Measurements from ENCODE around the gene OTC. TPM values are rescaled to one million over a fixed set of nuclear protein-coding genes. Genes with fewer than 3 reads are reported as not detected.

OTC gene
- total and polyA plus RNA-seq, 2 donors, result 0.05 to 0.11 TPM

DNA sequence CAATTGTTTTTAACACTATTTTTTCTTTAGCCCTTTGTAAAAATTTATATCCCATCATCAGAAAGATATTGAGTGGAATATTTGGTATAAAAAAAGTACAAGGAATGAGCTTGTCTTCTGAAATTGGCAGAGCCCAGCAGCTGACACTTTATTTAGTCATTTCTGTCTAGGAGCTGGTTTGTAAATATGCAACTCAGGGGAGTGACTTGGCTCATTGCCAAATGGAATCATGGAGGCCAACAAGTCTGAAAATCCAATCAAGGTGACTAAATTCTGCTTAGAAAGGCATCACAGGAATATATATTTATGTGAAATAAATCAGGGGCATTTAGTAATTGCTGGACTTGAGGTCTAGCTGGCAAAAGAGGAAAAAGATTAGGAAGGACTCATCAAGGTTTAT, 74.4 kb downstream of the OTC start:
- H3K27me3 ChIP-seq (ENCODE audit: control insufficient read depth in 2 of 2, insufficient read depth in 1 of 2, low read length in 1 of 2), result no peaks in the 10 kb centered on the region
- H3K4me3 ChIP-seq (ENCODE audit: low read length in 2 of 2), result no peak overlapping the region
- DNase-seq (ENCODE audit: low read depth in 6 of 9, low spot score in 9 of 9), result no peak
- no peaks in the 10 kb centered on the region for H3K9me3 ChIP-seq (ENCODE audit: control insufficient read depth in 2 of 2, insufficient read depth in 1 of 2, low read length in 1 of 2)
- H3K27ac ChIP-seq (ENCODE audit: low read depth in 1 of 2, low read length in 1 of 2), result no peak overlapping the region
- H3K36me3 ChIP-seq (ENCODE audit: control insufficient read depth in 2 of 2, insufficient read depth in 2 of 2, low read length in 1 of 2), result no peaks in the 10 kb centered on the region
- H3K4me1 ChIP-seq (ENCODE audit: control insufficient read depth in 2 of 2, insufficient read depth in 2 of 2, low read length in 2 of 2), result no peaks in the 10 kb centered on the region

DNA sequence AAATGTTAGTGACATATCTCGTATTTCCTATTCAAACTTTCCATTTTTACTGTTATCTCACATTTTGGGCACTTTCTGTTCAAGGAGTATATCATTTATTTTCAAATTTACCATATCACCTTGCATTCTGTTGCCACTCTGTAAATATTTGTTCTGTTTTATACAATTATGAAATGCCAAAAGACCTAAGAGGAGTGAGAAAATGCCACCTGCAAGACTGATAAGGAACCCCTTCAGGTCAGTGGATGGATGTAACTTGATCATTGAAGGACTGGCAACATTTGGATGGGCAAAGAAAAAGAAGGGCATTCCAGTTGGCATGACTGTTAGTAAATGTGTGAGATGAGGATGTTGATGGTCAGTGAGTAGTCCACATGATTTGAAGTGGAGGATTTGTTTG, 79.1 kb downstream of the OTC start:
- no peak for DNase-seq (ENCODE audit: low read depth in 6 of 9, low spot score in 9 of 9)
- Histone ChIP-seq H3K4me1 (ENCODE audit: control insufficient read depth in 2 of 2, insufficient read depth in 2 of 2, low read length in 2 of 2) (no peaks in the 10 kb centered on the region), H3K36me3 (ENCODE audit: control insufficient read depth in 2 of 2, insufficient read depth in 2 of 2, low read length in 1 of 2) (no peaks in the 10 kb centered on the region), H3K9me3 (ENCODE audit: control insufficient read depth in 2 of 2, insufficient read depth in 1 of 2, low read length in 1 of 2) (no peaks in the 10 kb centered on the region), H3K27ac (ENCODE audit: low read depth in 1 of 2, low read length in 1 of 2) (no peak overlapping the region), H3K27me3 (ENCODE audit: control insufficient read depth in 2 of 2, insufficient read depth in 1 of 2, low read length in 1 of 2) (no peaks in the 10 kb centered on the region), H3K4me3 (ENCODE audit: low read length in 2 of 2) (no peak overlapping the region)
- WGBS, result 98% methylated on average over 1 of the region's 1 CpG

DNA sequence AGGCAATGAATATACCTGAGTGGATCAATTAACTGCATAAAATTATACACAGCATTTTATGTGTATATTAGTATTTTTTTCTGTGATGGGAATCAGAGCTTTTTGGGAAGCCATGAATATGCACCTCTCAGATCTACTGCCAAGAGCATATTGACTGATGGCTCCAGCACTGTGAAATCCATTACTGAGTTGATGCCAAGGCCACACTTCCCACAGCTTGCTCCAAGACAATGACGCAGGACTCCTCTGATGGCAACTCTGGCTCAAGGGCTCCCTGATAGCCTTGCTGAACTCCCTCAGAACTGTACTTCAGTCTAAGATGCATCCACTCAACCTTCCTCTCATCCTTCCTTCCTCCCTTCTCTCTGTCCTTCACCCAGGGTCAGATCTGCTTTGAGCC, 82.7 kb downstream of the OTC start:
- no peaks in the 10 kb centered on the region for H3K27me3 ChIP-seq (ENCODE audit: control insufficient read depth in 2 of 2, insufficient read depth in 1 of 2, low read length in 1 of 2)
- no peaks in the 10 kb centered on the region for H3K4me1 ChIP-seq (ENCODE audit: control insufficient read depth in 2 of 2, insufficient read depth in 2 of 2, low read length in 2 of 2)
- H3K4me3 ChIP-seq (ENCODE audit: low read length in 2 of 2), result no peak overlapping the region
- DNase-seq (ENCODE audit: low read depth in 6 of 9, low spot score in 9 of 9), result no peak
- WGBS, result 92% methylated on average over 1 of the region's 1 CpG
- H3K36me3 ChIP-seq (ENCODE audit: control insufficient read depth in 2 of 2, insufficient read depth in 2 of 2, low read length in 1 of 2), result no peaks in the 10 kb centered on the region
- H3K9me3 ChIP-seq (ENCODE audit: control insufficient read depth in 2 of 2, insufficient read depth in 1 of 2, low read length in 1 of 2), result no peaks in the 10 kb centered on the region
- no peak overlapping the region for H3K27ac ChIP-seq (ENCODE audit: low read depth in 1 of 2, low read length in 1 of 2)

DNA sequence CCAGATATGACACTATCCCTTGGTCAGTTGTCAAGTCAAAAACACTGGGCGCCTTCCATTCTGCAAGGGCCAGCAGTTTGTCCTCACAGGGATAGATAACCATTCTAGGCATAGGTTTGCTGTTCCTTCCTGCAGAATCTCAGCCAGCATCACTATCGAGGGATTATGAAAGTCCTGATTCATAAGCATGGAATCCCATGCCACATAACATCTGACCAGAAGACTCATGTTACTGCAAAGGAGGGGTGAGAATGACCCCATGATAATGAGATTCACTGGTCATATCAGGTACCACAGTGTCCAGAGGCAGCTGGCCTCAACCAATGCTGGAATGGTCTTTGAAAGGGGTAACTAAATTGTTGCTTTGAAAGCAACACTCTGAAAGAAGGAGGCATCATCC, 84.7 kb downstream of the OTC start:
- no peak overlapping the region for H3K27ac ChIP-seq (ENCODE audit: low read depth in 1 of 2, low read length in 1 of 2)
- no peaks in the 10 kb centered on the region for H3K4me1 ChIP-seq (ENCODE audit: control insufficient read depth in 2 of 2, insufficient read depth in 2 of 2, low read length in 2 of 2)
- H3K9me3 ChIP-seq (ENCODE audit: control insufficient read depth in 2 of 2, insufficient read depth in 1 of 2, low read length in 1 of 2), result no peaks in the 10 kb centered on the region
- 99% methylated on average over 2 of the region's 2 CpGs for WGBS
- no peaks in the 10 kb centered on the region for H3K36me3 ChIP-seq (ENCODE audit: control insufficient read depth in 2 of 2, insufficient read depth in 2 of 2, low read length in 1 of 2)
- no peak overlapping the region for H3K4me3 ChIP-seq (ENCODE audit: low read length in 2 of 2)
- H3K27me3 ChIP-seq (ENCODE audit: control insufficient read depth in 2 of 2, insufficient read depth in 1 of 2, low read length in 1 of 2), result no peaks in the 10 kb centered on the region
- DNase-seq (ENCODE audit: low read depth in 6 of 9, low spot score in 9 of 9), result no peak

DNA sequence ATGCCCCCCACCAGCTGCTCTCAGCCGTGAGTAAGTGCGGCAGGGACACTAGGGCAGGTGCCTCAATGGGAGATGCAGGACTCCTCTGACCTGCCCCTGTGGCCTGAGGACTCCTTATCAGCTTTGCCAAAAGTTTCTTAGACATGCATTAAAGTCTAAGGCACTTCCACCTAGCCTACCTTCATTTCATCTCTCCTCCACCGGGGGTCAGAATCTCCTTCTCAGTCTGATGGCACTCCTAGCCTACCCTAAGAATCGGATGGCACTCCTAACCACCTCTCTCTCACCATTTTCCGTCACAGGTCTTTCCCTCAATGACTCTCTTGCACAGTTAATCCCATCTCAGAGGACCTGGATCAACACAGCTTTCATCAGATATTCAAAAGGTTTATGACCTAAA, 85.9 kb downstream of the OTC start:
- 73% methylated on average over 5 of the region's 5 CpGs for WGBS

DNA sequence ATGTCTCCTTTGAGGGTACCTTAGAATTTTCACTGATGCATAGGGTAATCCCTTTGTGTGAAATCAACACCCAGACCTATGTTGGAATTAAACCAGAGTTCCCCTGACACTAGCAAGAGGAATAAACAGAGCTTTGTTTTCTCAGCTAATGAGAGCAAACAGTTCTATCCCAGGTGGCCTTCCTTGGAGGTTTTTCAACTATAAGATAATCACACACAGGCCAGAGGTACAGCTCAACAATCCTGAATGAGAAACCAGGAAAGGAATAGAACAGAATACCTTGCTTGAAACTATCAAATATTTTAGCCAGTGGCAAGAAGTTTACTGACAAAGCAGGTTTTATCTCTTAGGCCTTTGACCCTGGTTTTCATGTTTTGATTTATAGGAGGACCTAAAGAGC, 100.2 kb downstream of the OTC start:
- H3K27ac ChIP-seq (ENCODE audit: low read depth in 1 of 2, low read length in 1 of 2), result no peak overlapping the region
- no peaks in the 10 kb centered on the region for H3K9me3 ChIP-seq (ENCODE audit: control insufficient read depth in 2 of 2, insufficient read depth in 1 of 2, low read length in 1 of 2)
- H3K27me3 ChIP-seq (ENCODE audit: control insufficient read depth in 2 of 2, insufficient read depth in 1 of 2, low read length in 1 of 2), result no peaks in the 10 kb centered on the region
- H3K36me3 ChIP-seq (ENCODE audit: control insufficient read depth in 2 of 2, insufficient read depth in 2 of 2, low read length in 1 of 2), result no peaks in the 10 kb centered on the region
- H3K4me3 ChIP-seq (ENCODE audit: low read length in 2 of 2), result no peak overlapping the region
- no peak for DNase-seq (ENCODE audit: low read depth in 6 of 9, low spot score in 9 of 9)
- no peaks in the 10 kb centered on the region for H3K4me1 ChIP-seq (ENCODE audit: control insufficient read depth in 2 of 2, insufficient read depth in 2 of 2, low read length in 2 of 2)

More for the DNA sequence above, 85.9 kb downstream of the OTC start:
- H3K4me1 ChIP-seq (ENCODE audit: control insufficient read depth in 2 of 2, insufficient read depth in 2 of 2, low read length in 2 of 2), result no peaks in the 10 kb centered on the region
- H3K27ac ChIP-seq (ENCODE audit: low read depth in 1 of 2, low read length in 1 of 2), result no peak overlapping the region
- no peaks in the 10 kb centered on the region for H3K9me3 ChIP-seq (ENCODE audit: control insufficient read depth in 2 of 2, insufficient read depth in 1 of 2, low read length in 1 of 2)
- H3K36me3 ChIP-seq (ENCODE audit: control insufficient read depth in 2 of 2, insufficient read depth in 2 of 2, low read length in 1 of 2), result no peaks in the 10 kb centered on the region
- no peaks in the 10 kb centered on the region for H3K27me3 ChIP-seq (ENCODE audit: control insufficient read depth in 2 of 2, insufficient read depth in 1 of 2, low read length in 1 of 2)
- H3K4me3 ChIP-seq (ENCODE audit: low read length in 2 of 2), result no peak overlapping the region
- no peak for DNase-seq (ENCODE audit: low read depth in 6 of 9, low spot score in 9 of 9)

DNA sequence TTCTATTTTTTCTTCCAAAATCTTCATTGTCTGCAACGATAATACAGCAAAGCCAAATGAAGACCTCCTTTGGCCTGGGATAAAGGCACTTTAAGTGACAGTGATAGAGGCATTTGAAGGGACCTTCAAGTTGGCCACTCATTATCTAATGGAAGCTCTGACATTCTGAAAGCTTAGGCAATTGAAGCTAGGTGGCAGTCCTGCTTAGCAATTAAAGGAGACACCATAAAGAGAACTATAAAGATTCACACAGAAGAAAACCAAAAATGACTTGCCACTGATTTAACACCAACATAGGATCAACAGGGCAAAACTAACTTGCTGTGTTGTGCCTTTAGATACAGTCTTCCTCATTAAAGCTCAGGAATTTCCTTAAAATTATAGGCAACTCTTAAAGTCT, 105.7 kb downstream of the OTC start:
- no peak for DNase-seq (ENCODE audit: low read depth in 6 of 9, low spot score in 9 of 9)
- H3K4me1 ChIP-seq (ENCODE audit: control insufficient read depth in 2 of 2, insufficient read depth in 2 of 2, low read length in 2 of 2), result no peaks in the 10 kb centered on the region
- no peaks in the 10 kb centered on the region for H3K27me3 ChIP-seq (ENCODE audit: control insufficient read depth in 2 of 2, insufficient read depth in 1 of 2, low read length in 1 of 2)
- H3K4me3 ChIP-seq (ENCODE audit: low read length in 2 of 2), result no peak overlapping the region
- peaks cover 0 to 7% of the 10 kb centered on the region in 2 donors for H3K9me3 ChIP-seq (ENCODE audit: control insufficient read depth in 2 of 2, insufficient read depth in 1 of 2, low read length in 1 of 2)
- H3K36me3 ChIP-seq (ENCODE audit: control insufficient read depth in 2 of 2, insufficient read depth in 2 of 2, low read length in 1 of 2), result no peaks in the 10 kb centered on the region
- WGBS, result 98% methylated on average over 1 of the region's 1 CpG
- H3K27ac ChIP-seq (ENCODE audit: low read depth in 1 of 2, low read length in 1 of 2), result no peak overlapping the region

DNA sequence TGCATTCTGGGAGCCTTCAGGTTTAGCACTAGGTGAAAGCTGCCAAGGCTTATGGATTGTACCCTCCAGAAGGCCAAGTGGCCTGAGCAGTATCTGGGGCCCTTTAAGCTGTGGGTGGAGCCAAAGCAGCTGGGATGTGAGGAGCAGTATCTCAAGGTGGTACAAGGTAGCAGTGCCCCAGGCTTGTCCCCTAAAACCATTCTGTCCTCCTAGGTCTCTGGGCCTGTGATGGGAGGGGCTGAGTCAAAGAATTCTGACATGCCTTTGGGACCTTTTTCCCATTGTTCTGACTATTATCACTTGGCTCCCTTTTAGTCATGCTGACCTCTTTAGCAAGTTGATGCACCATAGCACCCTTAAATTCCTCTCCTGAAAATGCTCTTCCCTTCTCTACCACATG, 109.9 kb downstream of the OTC start:
- no peaks in the 10 kb centered on the region for H3K27me3 ChIP-seq (ENCODE audit: control insufficient read depth in 2 of 2, insufficient read depth in 1 of 2, low read length in 1 of 2)
- H3K36me3 ChIP-seq (ENCODE audit: control insufficient read depth in 2 of 2, insufficient read depth in 2 of 2, low read length in 1 of 2), result no peaks in the 10 kb centered on the region
- H3K4me3 ChIP-seq (ENCODE audit: low read length in 2 of 2), result no peak overlapping the region
- H3K9me3 ChIP-seq (ENCODE audit: control insufficient read depth in 2 of 2, insufficient read depth in 1 of 2, low read length in 1 of 2), result peaks cover 0 to 7% of the 10 kb centered on the region in 2 donors
- no peak for DNase-seq (ENCODE audit: low read depth in 6 of 9, low spot score in 9 of 9)
- H3K4me1 ChIP-seq (ENCODE audit: control insufficient read depth in 2 of 2, insufficient read depth in 2 of 2, low read length in 2 of 2), result no peaks in the 10 kb centered on the region
- H3K27ac ChIP-seq (ENCODE audit: low read depth in 1 of 2, low read length in 1 of 2), result no peak overlapping the region

DNA sequence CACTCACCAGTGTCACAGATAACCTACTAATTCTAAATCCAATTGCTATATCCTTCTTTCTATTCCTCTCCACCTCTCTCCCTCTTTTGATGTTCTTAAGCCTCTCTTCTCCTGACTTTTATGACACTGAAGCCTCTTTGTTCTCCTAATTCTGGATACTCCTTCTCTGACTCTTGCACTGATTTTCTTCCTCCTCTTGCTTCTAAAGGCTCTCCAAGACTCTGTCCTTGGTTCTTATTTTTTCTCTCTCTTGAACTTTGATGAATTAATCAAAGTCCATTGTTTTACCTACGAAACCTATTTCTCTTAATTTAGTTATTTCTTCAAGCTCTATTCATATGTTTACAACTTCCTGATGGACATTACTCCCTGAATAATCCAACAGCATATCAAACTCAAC, 113.3 kb downstream of the OTC start:
- no peak for DNase-seq (ENCODE audit: low read depth in 6 of 9, low spot score in 9 of 9)
- H3K4me3 ChIP-seq (ENCODE audit: low read length in 2 of 2), result no peak overlapping the region
- H3K4me1 ChIP-seq (ENCODE audit: control insufficient read depth in 2 of 2, insufficient read depth in 2 of 2, low read length in 2 of 2), result no peaks in the 10 kb centered on the region
- H3K9me3 ChIP-seq (ENCODE audit: control insufficient read depth in 2 of 2, insufficient read depth in 1 of 2, low read length in 1 of 2), result peaks cover 0 to 7% of the 10 kb centered on the region in 2 donors
- H3K36me3 ChIP-seq (ENCODE audit: control insufficient read depth in 2 of 2, insufficient read depth in 2 of 2, low read length in 1 of 2), result no peaks in the 10 kb centered on the region
- 96% methylated on average over 1 of the region's 1 CpG for WGBS
- no peaks in the 10 kb centered on the region for H3K27me3 ChIP-seq (ENCODE audit: control insufficient read depth in 2 of 2, insufficient read depth in 1 of 2, low read length in 1 of 2)
- H3K27ac ChIP-seq (ENCODE audit: low read depth in 1 of 2, low read length in 1 of 2), result no peak overlapping the region

DNA sequence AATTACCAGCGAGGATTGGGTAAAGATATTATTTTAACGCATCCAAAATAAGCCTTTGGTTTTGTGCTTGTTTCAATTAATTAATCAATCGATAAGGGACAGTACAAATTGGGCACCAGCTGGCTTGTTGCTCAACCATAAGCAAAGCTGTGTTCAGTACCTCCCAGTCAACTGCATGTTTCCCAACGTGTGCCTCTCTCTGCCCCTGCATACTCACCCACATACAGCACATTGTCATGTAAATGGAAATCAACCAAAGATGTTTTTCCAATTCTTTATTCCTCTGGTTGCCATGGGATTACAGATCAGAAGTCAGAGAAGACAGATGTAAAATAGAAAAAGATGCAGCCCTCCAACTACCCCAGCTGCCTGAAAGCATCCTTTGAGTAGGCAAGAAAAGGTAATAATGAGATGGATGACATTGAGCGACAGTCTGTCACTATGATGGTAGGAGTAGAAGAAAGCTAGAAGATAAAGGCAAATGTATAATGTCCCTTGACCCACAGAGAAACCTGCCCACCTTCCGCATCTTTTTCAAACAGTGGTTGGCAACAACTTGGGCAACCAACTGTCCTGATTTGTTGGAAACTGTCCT, 116.3 kb downstream of the OTC start:
- no peak for DNase-seq (ENCODE audit: low read depth in 6 of 9, low spot score in 9 of 9)
- Histone ChIP-seq H3K36me3 (ENCODE audit: control insufficient read depth in 2 of 2, insufficient read depth in 2 of 2, low read length in 1 of 2) (no peaks in the 10 kb centered on the region), H3K4me3 (ENCODE audit: low read length in 2 of 2) (no peak overlapping the region), H3K9me3 (ENCODE audit: control insufficient read depth in 2 of 2, insufficient read depth in 1 of 2, low read length in 1 of 2) (no peaks in the 10 kb centered on the region), H3K27ac (ENCODE audit: low read depth in 1 of 2, low read length in 1 of 2) (no peak overlapping the region), H3K4me1 (ENCODE audit: control insufficient read depth in 2 of 2, insufficient read depth in 2 of 2, low read length in 2 of 2) (no peaks in the 10 kb centered on the region), H3K27me3 (ENCODE audit: control insufficient read depth in 2 of 2, insufficient read depth in 1 of 2, low read length in 1 of 2) (no peaks in the 10 kb centered on the region)
- WGBS, result 97% methylated on average over 6 of the region's 6 CpGs

Data from thymus (tissue), 11 donors.